Esophagus muscularis mucosa (tissue), 4 donors: ENCODE data around the gene PCNX3. TPM values are rescaled to one million over a fixed set of nuclear protein-coding genes. Genes with fewer than 3 reads are reported as not detected.

ENCODE experiments used
- DNase-seq: peaks from one replicate; pipeline ENCODE4 v3.0.0-alpha.2; 2017; ENCODE audit errors: extremely low spot score
- H3K27ac ChIP-seq, 4 donors: fragments of 200-600 bp; sonication (generic); replicated peaks in 1 of 4; 1 replicate in 3 of 4; 2 replicates in 1 of 4; pipeline ENCODE4 v1.5.1; 2016 to 2019; ENCODE audit warnings: mild to moderate bottlenecking in 1 of 4
- H3K27me3 ChIP-seq, 4 donors: fragments of 200-600 bp; sonication (generic); one replicate each; pipeline versions ENCODE4 v1.5.1 to v1.6.0; 2016 to 2019
- H3K36me3 ChIP-seq, 4 donors: fragments of 200-600 bp; sonication (generic); one replicate each; pipeline ENCODE4 v1.5.1; 2016 to 2019
- H3K4me1 ChIP-seq, 4 donors: fragments of 200-600 bp; sonication (generic); one replicate each; pipeline ENCODE4 v1.5.1; 2016 to 2019
- H3K4me3 ChIP-seq, 4 donors: fragments of 200-600 bp; sonication (generic); 1 replicate in 2 of 4; 2 replicates in 2 of 4; pipeline ENCODE4 v1.5.1; 2016 to 2019; ENCODE audit warnings: mild to moderate bottlenecking in 4 of 4, moderate library complexity in 1 of 4
- H3K9me3 ChIP-seq, 4 donors: fragments of 200-600 bp; sonication (generic); 1 replicate in 3 of 4; 2 replicates in 1 of 4; pipeline ENCODE4 v1.5.1; 2016 to 2019
- CTCF ChIP-seq, 3 experiments: fragments of 200-600 bp in 2 of 3; fragments of 450-650 bp in 1 of 3; sonication (generic) in 2 of 3; IDR thresholded peaks; one replicate each; pipeline ENCODE4 v1.5.1; 2017 to 2019; ENCODE audit warnings: antibody characterized with exemption in 3 of 3, mild to moderate bottlenecking in 2 of 3, moderate library complexity in 1 of 3
- EP300 ChIP-seq: sonication (generic); formaldehyde crosslinking; IDR thresholded peaks from one replicate; pipeline ENCODE4 v1.6.1; 2017; ENCODE audit warnings: antibody characterized with exemption
- POLR2A ChIP-seq: fragments of 450-650 bp; IDR thresholded peaks from one replicate; pipeline ENCODE4 v1.6.1; 2017; ENCODE audit warnings: antibody characterized with exemption, moderate library complexity, mild to moderate bottlenecking, low read depth
- POLR2AphosphoS5 ChIP-seq, 2 donors: sonication (generic); formaldehyde crosslinking; IDR thresholded peaks; one replicate each; pipeline ENCODE4 v1.6.1; 2017; ENCODE audit warnings: antibody characterized with exemption in 2 of 2
- WGBS: methylation state at CpG from one replicate; pipeline ENCODE4 v1.1.5; 2018; 5-methylcytosine and 5-hydroxymethylcytosine counted together
- intact Hi-C: fragments of 100-400 bp; cut with DNase I; formaldehyde crosslinking; loops from one replicate; pipeline ENCODE4 v1.15.1; 2023
- total RNA-seq, 4 donors: library from RNA; depleted of rRNA; stranded (reverse); fragments of >200 nt; gene quantifications; one replicate each; pipeline versions ENCODE4 v1.1.0 to v1.2.1, GENCODE V29; 2016

Gene PCNX3
- total RNA-seq, 4 donors from 2014 or later = 21.4 to 43.1 (median 27.1) TPM

GRCh38 chr11:65661599-65662246 is 46.1 kb downstream of the PCNX3 start:
- Histone ChIP-seq H3K27ac (peak overlapping the region; percentile 94 to 98 (median 96)), H3K4me3 (peak overlapping the region; percentile 85 to 95 (median 89)), H3K27me3 (no peaks in the 10 kb centered on the region), H3K9me3 (no peaks in the 10 kb centered on the region), H3K4me1 (peaks cover 37 to 53% (median 43%) of the 10 kb centered on the region in 4 donors), H3K36me3 (peaks cover 46 to 52% (median 51%) of the 10 kb centered on the region in 4 donors)
- 70% methylated on average over 6 of the region's 25 CpGs for WGBS
- no peak for DNase-seq
- intact Hi-C loops = no loop called here
- TF ChIP-seq EP300 (no peak), POLR2A (no peak), POLR2AphosphoS5 (IDR thresholded peaks at IDR 0.05) (no peak)

- WGBS = 0% methylated on average over 7 of the region's 29 CpGs
- no peak for DNase-seq
- Histone ChIP-seq H3K9me3 (no peaks in the 10 kb centered on the region), H3K27me3 (no peaks in the 10 kb centered on the region), H3K4me3 (peak overlapping the region; percentile 85 to 95 (median 89)), H3K4me1 (peaks cover 37 to 53% (median 43%) of the 10 kb centered on the region in 4 donors), H3K36me3 (peaks cover 40 to 46% (median 45%) of the 10 kb centered on the region in 4 donors), H3K27ac (peak overlapping the region; percentile 94 to 98 (median 96))
- TF ChIP-seq POLR2A (no peak), EP300 (no peak), CTCF (IDR thresholded peaks at IDR 0.05) (no peak), POLR2AphosphoS5 (IDR thresholded peaks at IDR 0.05) (no peak)
- intact Hi-C loops = no loop called here
Measured at GRCh38 chr11:65662247-65662798, 46.7 kb downstream of the PCNX3 start.

- intact Hi-C loops = no loop called here
- H3K4me1 ChIP-seq = peaks cover 37 to 53% (median 43%) of the 10 kb centered on the region in 4 donors
- peak; percentile 84 to 91 for TF ChIP-seq POLR2AphosphoS5 (IDR thresholded peaks at IDR 0.05)
- TF ChIP-seq EP300 = no peak
- peak in 2 of 3 experiments; percentile 16 for TF ChIP-seq CTCF (IDR thresholded peaks at IDR 0.05)
- peak; percentile 67 for TF ChIP-seq POLR2A
- H3K27ac ChIP-seq = peak within 1 kb of the TSS; percentile 94 to 98 (median 96)
- peak; percentile 98 for DNase-seq
- no peaks in the 10 kb centered on the region for H3K9me3 ChIP-seq
- H3K36me3 ChIP-seq = peaks cover 33 to 39% (median 38%) of the 10 kb centered on the region in 4 donors
- no peaks in the 10 kb centered on the region for H3K27me3 ChIP-seq
- 0% methylated on average over 6 of the region's 91 CpGs for WGBS
- H3K4me3 ChIP-seq = peak within 1 kb of the TSS; percentile 85 to 95 (median 89)
Measured at GRCh38 chr11:65662799-65663638, 47.4 kb downstream of the PCNX3 start, which contains the start of gene RELA. Gene RELA (minus strand): TSS chr11:65662916. CDS start chr11:65662832, 84 bp downstream.

GRCh38 chr11:65663639-65664200 is 48.1 kb downstream of the PCNX3 start:
- Histone ChIP-seq H3K4me3 (peak overlapping the region; percentile 85 to 95 (median 89)), H3K4me1 (peaks cover 37 to 50% (median 43%) of the 10 kb centered on the region in 4 donors), H3K27ac (peak overlapping the region; percentile 94 to 98 (median 96)), H3K27me3 (no peaks in the 10 kb centered on the region), H3K9me3 (no peaks in the 10 kb centered on the region), H3K36me3 (peaks cover 26 to 32% (median 31%) of the 10 kb centered on the region in 4 donors)
- DNase-seq = no peak
- WGBS = 2% methylated on average over 6 of the region's 15 CpGs
- peak; percentile 1 to 56 for TF ChIP-seq POLR2AphosphoS5 (IDR thresholded peaks at IDR 0.05)
- TF ChIP-seq POLR2A = peak; percentile 20
- no peak for TF ChIP-seq CTCF (IDR thresholded peaks at IDR 0.05)
- TF ChIP-seq EP300 = no peak
- intact Hi-C loops = no loop called here
